ENCODE data around the gene RGMA.

RGMA gene

DNA sequence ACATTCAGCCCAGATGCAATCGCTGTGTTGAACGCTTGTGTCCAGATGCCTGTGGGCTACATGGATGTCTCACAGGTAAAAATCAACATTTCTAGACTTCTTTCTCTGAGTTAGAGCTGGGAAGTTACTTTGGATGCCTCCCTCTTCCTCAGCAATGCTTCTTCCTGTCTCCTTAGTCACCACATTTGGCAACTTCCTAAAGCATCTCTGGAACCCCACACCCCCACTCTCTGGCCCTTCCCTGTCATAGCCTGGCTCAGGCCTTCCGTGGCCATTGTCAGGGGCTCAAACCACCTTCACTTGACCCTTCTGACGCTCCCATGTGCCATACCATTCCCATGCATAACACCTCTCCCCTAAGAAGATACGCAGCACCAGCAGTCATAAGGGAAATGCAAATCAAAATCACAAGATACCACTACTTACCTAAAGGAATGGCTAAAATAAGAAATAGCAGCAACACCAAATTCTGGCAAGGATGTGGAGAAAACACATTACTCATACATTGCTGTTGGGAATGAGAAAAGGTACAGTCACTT lies 21.6 kb upstream of the RGMA start:
- DNase-seq (ENCODE audit: low spot score): no peak
- TF ChIP-seq, protein P1, sequence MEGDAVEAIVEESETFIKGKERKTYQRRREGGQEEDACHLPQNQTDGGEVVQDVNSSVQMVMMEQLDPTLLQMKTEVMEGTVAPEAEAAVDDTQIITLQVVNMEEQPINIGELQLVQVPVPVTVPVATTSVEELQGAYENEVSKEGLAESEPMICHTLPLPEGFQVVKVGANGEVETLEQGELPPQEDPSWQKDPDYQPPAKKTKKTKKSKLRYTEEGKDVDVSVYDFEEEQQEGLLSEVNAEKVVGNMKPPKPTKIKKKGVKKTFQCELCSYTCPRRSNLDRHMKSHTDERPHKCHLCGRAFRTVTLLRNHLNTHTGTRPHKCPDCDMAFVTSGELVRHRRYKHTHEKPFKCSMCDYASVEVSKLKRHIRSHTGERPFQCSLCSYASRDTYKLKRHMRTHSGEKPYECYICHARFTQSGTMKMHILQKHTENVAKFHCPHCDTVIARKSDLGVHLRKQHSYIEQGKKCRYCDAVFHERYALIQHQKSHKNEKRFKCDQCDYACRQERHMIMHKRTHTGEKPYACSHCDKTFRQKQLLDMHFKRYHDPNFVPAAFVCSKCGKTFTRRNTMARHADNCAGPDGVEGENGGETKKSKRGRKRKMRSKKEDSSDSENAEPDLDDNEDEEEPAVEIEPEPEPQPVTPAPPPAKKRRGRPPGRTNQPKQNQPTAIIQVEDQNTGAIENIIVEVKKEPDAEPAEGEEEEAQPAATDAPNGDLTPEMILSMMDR (IDR thresholded peaks at IDR 0.05; ENCODE audit: extremely low read depth, missing control alignments): no peak

DNA sequence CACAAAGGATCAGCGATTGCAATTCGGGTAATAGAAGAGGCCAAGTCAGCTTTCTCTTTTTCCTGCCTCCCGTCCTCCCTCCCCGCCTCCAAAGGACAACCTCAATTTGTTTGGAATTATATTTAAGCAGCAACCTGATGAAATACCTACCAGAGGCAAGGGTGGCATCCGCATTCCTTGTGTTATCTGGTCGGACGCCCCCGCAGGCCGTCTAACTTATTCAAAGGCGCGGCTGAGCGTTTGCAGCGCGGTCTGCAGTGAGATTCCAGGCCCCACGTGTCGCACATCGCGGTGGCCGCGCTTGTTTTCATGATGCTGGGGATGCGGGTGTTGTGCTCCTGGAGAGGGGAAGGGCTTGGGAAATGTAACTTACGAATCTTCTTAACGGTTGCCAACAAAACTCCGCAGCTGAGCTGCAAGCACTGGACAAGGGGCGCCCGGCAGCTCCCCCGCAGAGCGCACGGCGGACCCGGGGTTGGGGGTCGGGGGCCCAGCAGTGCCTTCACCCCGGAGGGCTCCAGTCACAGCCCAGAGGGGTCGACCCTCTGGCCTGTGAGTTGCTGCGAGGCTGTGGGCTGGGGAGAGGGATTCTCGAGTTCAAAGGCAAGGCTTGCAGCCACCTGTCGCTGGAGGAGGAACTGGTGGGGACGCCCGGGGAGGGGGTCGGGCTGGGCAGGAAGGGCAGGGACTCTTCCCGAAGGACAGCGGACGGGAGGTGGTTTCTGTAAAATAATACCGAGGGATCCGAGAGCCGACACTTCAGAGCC lies 20.5 kb upstream of the RGMA start:
- no peak for DNase-seq (ENCODE audit: low spot score)
- TF ChIP-seq, protein P1 (IDR thresholded peaks at IDR 0.05; ENCODE audit: extremely low read depth, missing control alignments): no peak

DNA sequence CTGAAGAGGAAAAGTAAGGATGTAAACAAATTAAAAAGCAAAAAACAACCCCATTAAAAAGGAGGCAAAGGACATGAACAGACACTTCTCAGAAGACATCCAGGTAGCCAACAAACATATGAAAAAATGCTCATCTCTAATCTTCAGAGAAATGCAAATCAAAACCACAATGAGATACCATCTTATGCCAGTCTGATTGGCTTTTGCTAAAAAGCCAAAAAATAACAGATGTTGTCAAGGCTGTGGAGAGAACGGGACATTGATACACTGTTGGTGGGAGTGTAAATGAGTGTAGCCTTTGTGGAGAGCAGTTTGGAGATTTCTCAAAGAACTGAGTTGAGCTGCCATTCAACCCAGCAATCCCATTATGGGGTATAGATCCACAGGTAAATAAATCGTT lies 18.6 kb upstream of the RGMA start:
- TF ChIP-seq, protein P1 (IDR thresholded peaks at IDR 0.05; ENCODE audit: extremely low read depth, missing control alignments): no peak
- DNase-seq (ENCODE audit: low spot score): no peak

DNA sequence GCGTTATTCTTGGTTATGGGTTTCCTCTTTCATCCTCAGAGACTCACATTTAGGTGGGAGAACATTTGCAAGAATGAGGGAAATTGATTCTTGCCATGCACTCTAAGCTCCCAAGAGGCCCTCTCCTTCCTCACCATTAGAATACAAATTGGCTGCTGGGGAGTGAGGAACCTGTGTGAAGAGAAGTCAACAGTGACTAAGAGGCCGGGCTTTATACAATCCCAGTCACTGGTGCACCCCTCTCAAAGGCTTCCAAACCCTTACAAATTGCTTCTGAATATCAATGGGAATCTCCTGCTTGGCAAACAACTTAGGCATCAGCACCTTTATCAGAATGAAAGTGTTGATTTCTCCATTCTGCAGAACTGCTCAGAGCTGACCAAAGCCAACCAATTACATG lies 16.5 kb upstream of the RGMA start:
- DNase-seq (ENCODE audit: low spot score): no peak
- TF ChIP-seq, protein P1 (IDR thresholded peaks at IDR 0.05; ENCODE audit: extremely low read depth, missing control alignments): no peak

DNA sequence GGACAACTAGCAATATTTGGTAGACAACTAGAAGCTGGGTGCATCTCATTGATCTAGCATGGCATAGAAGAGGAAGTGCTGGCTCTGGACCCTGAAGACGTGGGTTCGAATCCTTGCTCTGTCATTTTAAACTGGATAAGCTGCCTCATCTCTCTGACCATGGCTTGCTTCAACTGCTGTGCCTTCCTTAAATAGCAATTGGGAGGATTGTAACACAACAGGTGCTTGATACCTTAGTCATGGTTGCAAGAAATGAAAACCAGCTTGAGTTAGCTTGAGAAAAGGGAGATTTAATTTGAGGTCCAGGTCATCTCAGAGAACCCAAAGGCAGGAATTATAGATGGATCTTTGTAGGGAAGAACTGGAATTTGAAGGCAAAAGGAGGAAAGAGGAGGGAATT lies 14.8 kb upstream of the RGMA start:
- no peak for DNase-seq (ENCODE audit: low spot score)
- TF ChIP-seq, protein P1 (IDR thresholded peaks at IDR 0.05; ENCODE audit: extremely low read depth, missing control alignments): no peak

DNA sequence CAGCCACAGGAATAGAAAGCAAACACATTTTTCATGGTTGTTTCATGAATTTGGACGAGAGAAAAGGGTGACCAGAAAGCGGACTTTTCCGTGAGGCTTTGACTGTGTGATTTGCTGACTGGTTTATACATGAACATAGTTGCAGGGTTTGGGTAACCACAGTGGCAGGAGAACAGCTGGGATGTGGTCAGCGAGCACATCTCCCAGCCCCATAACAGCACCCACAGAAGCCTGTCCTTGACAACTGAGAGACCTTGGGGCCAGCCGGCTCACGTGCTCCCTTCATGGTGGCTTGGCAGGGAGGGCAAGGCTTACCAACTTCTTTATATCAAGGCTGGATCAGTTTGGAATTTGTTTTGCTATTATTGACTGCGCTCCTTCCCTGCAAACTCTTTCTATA lies 13.2 kb upstream of the RGMA start:
- TF ChIP-seq, protein P1 (IDR thresholded peaks at IDR 0.05; ENCODE audit: extremely low read depth, missing control alignments): no peak
- no peak for DNase-seq (ENCODE audit: low spot score)

DNA sequence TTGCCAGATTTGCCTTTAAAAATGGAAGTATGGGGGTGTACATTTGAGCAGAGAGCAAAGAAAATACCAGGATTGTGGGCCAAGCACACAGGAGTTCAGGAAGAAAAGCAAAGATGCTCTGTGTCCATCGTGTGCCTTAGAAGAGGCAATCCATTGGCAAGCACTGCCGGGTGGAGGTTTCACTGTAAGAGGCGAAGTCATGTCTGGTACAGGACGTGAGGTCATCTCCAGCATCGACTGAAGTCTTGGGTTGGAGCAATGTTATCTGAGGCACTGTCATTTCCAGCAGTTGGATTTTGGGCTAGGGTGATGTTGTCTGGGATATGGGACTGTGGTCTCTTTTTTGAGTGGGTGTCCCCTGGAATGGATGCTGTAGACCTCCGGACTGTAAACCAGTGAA lies 4.8 kb upstream of the RGMA start:
- no peak for DNase-seq (ENCODE audit: low spot score)

More for the DNA sequence above, 4.8 kb upstream of the RGMA start:
- TF ChIP-seq, protein P1 (IDR thresholded peaks at IDR 0.05; ENCODE audit: extremely low read depth, missing control alignments): no peak
